ENCODE results near the gene GPR31. TPM values are rescaled to one million over a fixed set of nuclear protein-coding genes. Genes with fewer than 3 reads are reported as not detected.

GPR31 gene
- total RNA-seq, 1 donor from 2014 or later, result not detected

DNA sequence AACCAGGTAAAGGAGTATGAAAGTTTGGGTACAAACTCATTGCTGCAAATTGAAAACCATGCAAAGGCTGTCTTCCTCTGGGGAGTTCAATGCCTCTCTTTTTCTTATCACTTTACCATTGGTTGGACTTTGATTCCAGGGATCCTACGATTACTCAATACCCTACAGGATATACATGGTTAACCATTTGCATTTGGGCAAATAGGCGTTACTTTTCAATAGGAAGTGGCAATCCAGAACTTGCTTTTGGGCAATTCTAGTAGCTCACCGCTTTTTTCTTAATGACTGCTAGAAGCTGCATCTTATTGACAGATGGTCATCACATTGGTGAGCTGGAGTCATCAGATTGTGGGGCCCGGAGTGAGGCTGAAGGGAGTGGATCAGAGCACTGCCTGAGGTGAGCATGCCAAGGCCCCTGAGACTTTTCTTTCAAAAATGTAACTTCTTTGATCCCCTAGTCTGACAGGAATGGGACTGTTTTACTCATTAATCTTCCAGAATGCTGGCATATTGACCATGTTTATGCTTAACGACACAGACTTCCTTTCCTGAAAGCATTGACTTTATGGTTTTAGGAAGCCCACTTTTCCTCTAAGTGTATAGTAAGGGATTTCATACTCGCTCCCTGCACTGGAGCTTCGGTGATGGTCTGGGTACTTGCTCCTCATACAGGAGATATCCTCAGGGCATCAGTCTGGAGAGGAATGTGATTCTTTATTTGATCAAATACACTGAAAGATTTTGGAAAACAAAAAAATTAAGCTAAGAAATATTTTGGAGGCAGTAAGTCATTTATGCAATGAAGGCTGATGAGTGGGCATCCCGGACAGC is 34.7 kb downstream of the GPR31 start, which contains the start of gene CCR6:
TSS of gene CCR6 (plus strand) at position 270 of the 831 bp plus-strand sequence. CDS start 13,039 bp downstream, outside the sequence.
- H3K27ac Mint-ChIP-seq (ENCODE audit: unreplicated experiment), result no peak within 1 kb of the TSS
- H3K4me1 Mint-ChIP-seq (ENCODE audit: low read depth, unreplicated experiment), result no peaks in the 10 kb centered on the region
- TF ChIP-seq, protein P1, sequence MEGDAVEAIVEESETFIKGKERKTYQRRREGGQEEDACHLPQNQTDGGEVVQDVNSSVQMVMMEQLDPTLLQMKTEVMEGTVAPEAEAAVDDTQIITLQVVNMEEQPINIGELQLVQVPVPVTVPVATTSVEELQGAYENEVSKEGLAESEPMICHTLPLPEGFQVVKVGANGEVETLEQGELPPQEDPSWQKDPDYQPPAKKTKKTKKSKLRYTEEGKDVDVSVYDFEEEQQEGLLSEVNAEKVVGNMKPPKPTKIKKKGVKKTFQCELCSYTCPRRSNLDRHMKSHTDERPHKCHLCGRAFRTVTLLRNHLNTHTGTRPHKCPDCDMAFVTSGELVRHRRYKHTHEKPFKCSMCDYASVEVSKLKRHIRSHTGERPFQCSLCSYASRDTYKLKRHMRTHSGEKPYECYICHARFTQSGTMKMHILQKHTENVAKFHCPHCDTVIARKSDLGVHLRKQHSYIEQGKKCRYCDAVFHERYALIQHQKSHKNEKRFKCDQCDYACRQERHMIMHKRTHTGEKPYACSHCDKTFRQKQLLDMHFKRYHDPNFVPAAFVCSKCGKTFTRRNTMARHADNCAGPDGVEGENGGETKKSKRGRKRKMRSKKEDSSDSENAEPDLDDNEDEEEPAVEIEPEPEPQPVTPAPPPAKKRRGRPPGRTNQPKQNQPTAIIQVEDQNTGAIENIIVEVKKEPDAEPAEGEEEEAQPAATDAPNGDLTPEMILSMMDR (IDR thresholded peaks at IDR 0.05; ENCODE audit: insufficient read depth, low read depth, low read length), result no peak
- no peak for TF ChIP-seq EZH2 (IDR thresholded peaks at IDR 0.05; ENCODE audit: insufficient read depth, low read length)
- Histone ChIP-seq H3K4me1 (ENCODE audit: insufficient read depth, low read length) (no peaks in the 10 kb centered on the region), H3K9ac (ENCODE audit: low read length) (no peak within 1 kb of the TSS), H4K20me1 (ENCODE audit: insufficient read depth, low read length) (no peaks in the 10 kb centered on the region), H3K9me3 (ENCODE audit: insufficient read depth, low read depth, low read length) (no peaks in the 10 kb centered on the region), H3K79me2 (ENCODE audit: insufficient read depth, low read length) (no peaks in the 10 kb centered on the region), H3K4me2 (ENCODE audit: low read length) (no peak within 1 kb of the TSS), H3K4me3 (ENCODE audit: insufficient read depth, low read depth, low read length) (no peak within 1 kb of the TSS), H3K27me3 (ENCODE audit: insufficient read depth, low read length) (no peaks in the 10 kb centered on the region), H3K27ac (ENCODE audit: low read depth, low read length) (no peak within 1 kb of the TSS), H3K36me3 (ENCODE audit: insufficient read depth, low read length) (no peaks in the 10 kb centered on the region), H2AFZ (ENCODE audit: low read depth, low read length) (no peak within 1 kb of the TSS)
- H3K27me3 Mint-ChIP-seq (ENCODE audit: low read depth, unreplicated experiment), result peaks cover 23% of the 10 kb centered on the region
- FAIRE-seq (no peak), DNase-seq (ENCODE audit: low read depth) (no peak)
- no peaks in the 10 kb centered on the region for H3K36me3 Mint-ChIP-seq (ENCODE audit: low read depth, unreplicated experiment)
- H3K4me3 Mint-ChIP-seq (ENCODE audit: unreplicated experiment), result no peak within 1 kb of the TSS
- peaks cover 7% of the 10 kb centered on the region for H3K9me3 Mint-ChIP-seq (ENCODE audit: unreplicated experiment)

DNA sequence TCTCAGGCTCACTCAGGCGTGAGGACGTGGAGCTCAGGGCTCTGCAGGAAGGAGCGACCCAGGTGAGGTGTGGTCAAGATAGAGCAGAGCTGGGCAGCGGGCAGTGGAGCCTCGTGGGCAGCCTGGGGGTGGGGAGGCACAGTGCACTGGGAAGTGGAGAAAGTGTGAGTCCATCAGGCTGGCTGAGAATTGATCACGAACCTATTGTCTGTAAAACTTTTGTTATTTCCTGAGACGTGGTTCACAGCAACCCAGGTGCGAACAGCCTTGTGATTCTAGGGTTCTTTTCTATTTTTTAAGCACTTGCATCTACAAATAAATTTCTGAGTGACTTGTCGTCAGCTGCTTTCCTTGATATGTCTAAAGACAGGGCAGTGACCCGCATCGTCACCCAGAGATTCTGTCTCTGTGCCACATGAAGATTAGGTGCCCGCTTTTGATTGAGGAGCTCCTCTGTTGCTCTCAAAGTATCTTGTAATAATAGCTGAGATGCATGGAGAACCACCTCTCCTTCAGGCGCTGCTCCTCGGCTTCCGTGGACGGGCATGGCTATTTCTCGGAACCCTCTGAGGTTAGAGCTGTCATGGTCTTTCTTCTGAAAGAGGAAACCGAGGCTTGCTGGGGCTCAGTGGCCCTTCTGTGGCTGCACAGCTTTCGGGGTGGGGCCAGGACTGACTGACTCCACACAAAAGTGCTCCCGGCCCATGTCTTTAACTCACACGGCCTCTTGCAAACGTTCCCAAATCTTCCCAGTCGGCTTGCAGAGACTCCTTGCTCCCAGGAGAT is 35.5 kb downstream of the GPR31 start:
- Mint-ChIP-seq H3K4me3 (ENCODE audit: unreplicated experiment) (no peak overlapping the region), H3K27me3 (ENCODE audit: low read depth, unreplicated experiment) (peaks cover 18% of the 10 kb centered on the region), H3K27ac (ENCODE audit: unreplicated experiment) (no peak overlapping the region), H3K9me3 (ENCODE audit: unreplicated experiment) (peaks cover 7% of the 10 kb centered on the region), H3K36me3 (ENCODE audit: low read depth, unreplicated experiment) (no peaks in the 10 kb centered on the region), H3K4me1 (ENCODE audit: low read depth, unreplicated experiment) (no peaks in the 10 kb centered on the region)
- H2AFZ ChIP-seq (ENCODE audit: low read depth, low read length), result no peak overlapping the region
- no peaks in the 10 kb centered on the region for H4K20me1 ChIP-seq (ENCODE audit: insufficient read depth, low read length)
- H3K9ac ChIP-seq (ENCODE audit: low read length), result no peak overlapping the region
- H3K36me3 ChIP-seq (ENCODE audit: insufficient read depth, low read length), result no peaks in the 10 kb centered on the region
- no peaks in the 10 kb centered on the region for H3K79me2 ChIP-seq (ENCODE audit: insufficient read depth, low read length)
- no peak for FAIRE-seq
- no peak overlapping the region for H3K4me3 ChIP-seq (ENCODE audit: insufficient read depth, low read depth, low read length)
- H3K4me1 ChIP-seq (ENCODE audit: insufficient read depth, low read length), result no peaks in the 10 kb centered on the region
- H3K27me3 ChIP-seq (ENCODE audit: insufficient read depth, low read length), result no peaks in the 10 kb centered on the region
- H3K4me2 ChIP-seq (ENCODE audit: low read length), result no peak overlapping the region
- TF ChIP-seq, protein P1 (IDR thresholded peaks at IDR 0.05; ENCODE audit: insufficient read depth, low read depth, low read length), result no peak
- H3K27ac ChIP-seq (ENCODE audit: low read depth, low read length), result no peak overlapping the region
- no peak for DNase-seq (ENCODE audit: low read depth)
- H3K9me3 ChIP-seq (ENCODE audit: insufficient read depth, low read depth, low read length), result no peaks in the 10 kb centered on the region

All from astrocyte (in vitro differentiated cells and primary cell).